ENCODE results near the gene SERTAD1.

SERTAD1 gene

DNA sequence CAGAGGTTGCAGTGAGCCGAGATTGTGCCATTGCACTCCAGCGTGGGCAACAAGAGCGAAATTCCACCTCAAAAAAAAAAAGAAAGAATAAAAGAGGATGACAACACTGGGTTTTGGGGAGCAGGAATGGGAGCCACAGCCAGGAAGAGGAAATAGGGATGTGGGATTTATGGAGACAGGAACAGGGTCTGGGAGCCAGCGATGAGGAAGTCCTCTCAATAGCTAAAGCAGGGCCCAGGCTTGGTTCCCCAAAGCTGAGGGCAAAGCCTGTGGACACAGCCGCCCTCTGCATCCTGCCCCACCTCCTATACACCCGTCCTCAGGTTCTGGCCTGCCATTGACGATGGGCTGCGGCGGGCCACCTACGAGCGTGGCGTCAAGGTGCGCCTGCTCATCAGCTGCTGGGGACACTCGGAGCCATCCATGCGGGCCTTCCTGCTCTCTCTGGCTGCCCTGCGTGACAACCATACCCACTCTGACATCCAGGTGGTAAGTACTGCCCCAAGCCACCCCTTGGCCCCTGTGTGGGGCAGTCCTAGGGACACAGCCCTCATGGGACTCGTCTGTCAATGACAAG is 49.4 kb downstream of the SERTAD1 start:
- no peak for DNase-seq (ENCODE audit: low spot score)

DNA sequence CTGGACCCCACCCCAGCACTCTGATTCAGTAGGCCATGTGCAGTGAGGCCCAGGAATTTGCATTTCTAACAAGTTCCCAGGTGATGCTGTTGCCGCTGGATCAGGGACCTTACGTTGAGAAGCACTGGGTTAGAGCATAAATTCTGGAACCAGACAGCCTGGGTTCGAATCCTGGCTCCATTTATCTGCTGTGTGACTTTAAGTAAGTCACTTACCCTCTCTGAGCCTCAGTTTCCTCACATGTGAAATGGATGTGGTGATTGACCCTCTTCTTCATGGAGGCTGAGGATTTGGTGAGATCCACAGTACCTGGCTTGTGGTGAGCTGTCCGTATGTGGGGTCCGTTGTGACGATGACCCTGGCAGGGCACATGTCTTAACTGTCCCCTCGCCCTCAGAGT is 51.7 kb downstream of the SERTAD1 start:
- DNase-seq (ENCODE audit: low spot score) = no peak

DNA sequence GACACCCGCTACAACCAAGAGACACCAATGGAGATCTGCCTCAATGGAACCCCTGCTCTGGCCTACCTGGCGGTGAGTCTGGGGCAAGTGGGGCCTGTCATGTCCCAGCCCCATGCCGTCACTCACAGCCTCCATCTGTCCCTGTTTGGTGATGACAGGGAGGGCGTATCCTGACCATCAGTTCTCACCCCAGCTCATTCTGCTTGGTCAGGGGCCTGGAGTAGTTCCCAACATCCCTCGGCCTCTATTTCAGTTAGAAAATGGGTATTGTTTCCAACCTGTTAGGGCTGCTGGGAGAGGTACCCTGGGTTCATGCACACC is 54.0 kb downstream of the SERTAD1 start:
- no peak for DNase-seq (ENCODE audit: low spot score)

All from kidney capillary endothelial cell (primary cell).